SK-N-SH (cell line): ENCODE data around the gene DSG1.

Experiments used
- CTCF ChIP-seq: fragments of 200-600 bp; sonication (generic); IDR thresholded peaks from 2 replicates; pipeline ENCODE4 v1.6.1; 2017; ENCODE audit warnings: antibody characterized with exemption, mild to moderate bottlenecking, moderate library complexity
- FOSL2 ChIP-seq: IDR thresholded peaks from 2 replicates; pipeline ENCODE4 v1.4.0; 2012; ENCODE audit warnings: low read depth, mild to moderate bottlenecking, moderate library complexity, borderline replicate concordance
- MAX ChIP-seq: IDR thresholded peaks from 2 replicates; pipeline ENCODE4 v1.4.0; 2012; ENCODE audit warnings: low read depth
- MXI1 ChIP-seq: IDR thresholded peaks from 2 replicates; pipeline ENCODE4 v1.6.1; 2012; ENCODE audit warnings: mild to moderate bottlenecking, low read depth, low read length, improper control_type of control experiment
- RAD21 ChIP-seq: IDR thresholded peaks from 2 replicates; pipeline ENCODE4 v1.6.1; 2012; ENCODE audit warnings: mild to moderate bottlenecking, low read length
- REST ChIP-seq: IDR thresholded peaks from 2 replicates; pipeline ENCODE4 v1.6.1; 2012; ENCODE audit warnings: mild to moderate bottlenecking, low read depth, low read length, moderate library complexity
- TAF1 ChIP-seq: IDR thresholded peaks from 2 replicates; pipeline ENCODE4 v1.6.1; 2012; ENCODE audit warnings: low read depth, mild to moderate bottlenecking, low read length, moderate library complexity, borderline replicate concordance
- TCF12 ChIP-seq: IDR thresholded peaks from 2 replicates; pipeline ENCODE4 v1.4.0; 2012
- YY1 ChIP-seq: IDR thresholded peaks from 2 replicates; pipeline ENCODE4 v1.4.0; 2012; ENCODE audit warnings: low read depth, mild to moderate bottlenecking

- TF ChIP-seq TAF1 (no peak), CTCF (no peak), REST (no peak), MXI1 (no peak), YY1 (no peak), MAX (no peak), TCF12 (no peak), FOSL2 (no peak), RAD21 (no peak)
Observed at GRCh38 chr18:31302991-31303390, 15.0 kb upstream of the DSG1 start.
